NB4 (cell line): Measurements from ENCODE around the gene ANTXR1.

Source experiments
- POLR2A ChIP-seq: IDR thresholded peaks from 2 replicates; pipeline ENCODE4 v1.6.1; 2011; ENCODE audit warnings: mild to moderate bottlenecking; ENCODE audit not compliant: insufficient read length; ENCODE audit errors: extremely low read depth
- TF ChIP-seq, protein P1 (sequence below): IDR thresholded peaks from one replicate; pipeline ENCODE4 v1.5.1; 2012; ENCODE audit warnings: low read depth, low read length
- TF ChIP-seq, protein P2 (sequence below): IDR thresholded peaks from 2 replicates; pipeline ENCODE4 v1.6.1; 2011; ENCODE audit warnings: low read depth, low read length

DNA sequence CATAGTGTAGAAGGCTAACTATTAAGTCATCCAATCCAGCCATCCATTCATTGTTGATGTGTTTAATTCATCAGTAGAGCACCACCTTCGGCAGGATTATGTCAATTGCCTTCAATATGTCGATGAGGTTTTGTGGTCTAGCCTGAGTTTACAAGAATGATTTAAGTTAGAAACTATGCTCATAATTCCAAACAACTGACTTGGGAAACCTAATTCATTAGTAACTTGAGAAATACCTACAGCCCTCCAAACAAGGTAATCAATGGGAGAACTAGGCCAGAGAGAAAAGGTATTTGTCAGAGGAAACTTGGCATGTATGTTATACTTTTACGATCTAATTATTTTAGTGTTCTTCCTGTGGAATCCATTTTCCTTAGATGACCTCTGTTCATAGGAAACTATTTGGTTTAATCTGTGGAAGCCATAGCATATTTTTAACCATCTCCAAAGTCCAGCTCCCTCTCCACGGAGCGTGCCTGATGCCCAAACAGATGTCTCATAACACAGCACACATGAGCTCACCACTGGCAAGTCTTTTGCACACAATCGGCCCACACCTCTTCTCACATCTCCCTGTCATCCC is 225.6 kb downstream of the ANTXR1 start:
- TF ChIP-seq, protein P1, sequence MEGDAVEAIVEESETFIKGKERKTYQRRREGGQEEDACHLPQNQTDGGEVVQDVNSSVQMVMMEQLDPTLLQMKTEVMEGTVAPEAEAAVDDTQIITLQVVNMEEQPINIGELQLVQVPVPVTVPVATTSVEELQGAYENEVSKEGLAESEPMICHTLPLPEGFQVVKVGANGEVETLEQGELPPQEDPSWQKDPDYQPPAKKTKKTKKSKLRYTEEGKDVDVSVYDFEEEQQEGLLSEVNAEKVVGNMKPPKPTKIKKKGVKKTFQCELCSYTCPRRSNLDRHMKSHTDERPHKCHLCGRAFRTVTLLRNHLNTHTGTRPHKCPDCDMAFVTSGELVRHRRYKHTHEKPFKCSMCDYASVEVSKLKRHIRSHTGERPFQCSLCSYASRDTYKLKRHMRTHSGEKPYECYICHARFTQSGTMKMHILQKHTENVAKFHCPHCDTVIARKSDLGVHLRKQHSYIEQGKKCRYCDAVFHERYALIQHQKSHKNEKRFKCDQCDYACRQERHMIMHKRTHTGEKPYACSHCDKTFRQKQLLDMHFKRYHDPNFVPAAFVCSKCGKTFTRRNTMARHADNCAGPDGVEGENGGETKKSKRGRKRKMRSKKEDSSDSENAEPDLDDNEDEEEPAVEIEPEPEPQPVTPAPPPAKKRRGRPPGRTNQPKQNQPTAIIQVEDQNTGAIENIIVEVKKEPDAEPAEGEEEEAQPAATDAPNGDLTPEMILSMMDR: no peak
- TF ChIP-seq, protein P2, sequence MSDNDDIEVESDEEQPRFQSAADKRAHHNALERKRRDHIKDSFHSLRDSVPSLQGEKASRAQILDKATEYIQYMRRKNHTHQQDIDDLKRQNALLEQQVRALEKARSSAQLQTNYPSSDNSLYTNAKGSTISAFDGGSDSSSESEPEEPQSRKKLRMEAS: no peak
- TF ChIP-seq POLR2A: no peak
